Kidney capillary endothelial cell (primary cell): ENCODE measurements around the gene TRAPPC10.

ENCODE experiments used
- DNase-seq: peaks from one replicate; pipeline ENCODE4 v3.0.0-alpha.2; 2018; ENCODE audit warnings: low spot score

The TRAPPC10 gene

GRCh38 chr21:43983390-43983789, 28.7 kb upstream of the TRAPPC10 start:
- no peak for DNase-seq

- no peak for DNase-seq
Observed at GRCh38 chr21:43983860-43984420, 28.2 kb upstream of the TRAPPC10 start.

- DNase-seq = no peak
Observed at GRCh38 chr21:43984905-43985689, 27.0 kb upstream of the TRAPPC10 start.

- no peak for DNase-seq
Observed at GRCh38 chr21:43985690-43986251, 26.3 kb upstream of the TRAPPC10 start.

GRCh38 chr21:43986544-43987451, 25.3 kb upstream of the TRAPPC10 start:
- DNase-seq = no peak

- DNase-seq = no peak
Observed at GRCh38 chr21:43987509-43987908, 24.6 kb upstream of the TRAPPC10 start.

GRCh38 chr21:43988016-43988415, 24.1 kb upstream of the TRAPPC10 start:
- no peak for DNase-seq

GRCh38 chr21:43988506-43989230, 23.4 kb upstream of the TRAPPC10 start:
- DNase-seq = no peak

GRCh38 chr21:43989401-43989800, 22.7 kb upstream of the TRAPPC10 start:
- DNase-seq = no peak

- no peak for DNase-seq
Observed at GRCh38 chr21:43991447-43991991, 20.6 kb upstream of the TRAPPC10 start.

GRCh38 chr21:43992121-43992520, 20.0 kb upstream of the TRAPPC10 start:
- DNase-seq = no peak

- DNase-seq = no peak
Observed at GRCh38 chr21:43993420-43993934, 18.6 kb upstream of the TRAPPC10 start.

- DNase-seq = no peak
Observed at GRCh38 chr21:43994085-43994484, 18.0 kb upstream of the TRAPPC10 start.

GRCh38 chr21:43994646-43995045, 17.5 kb upstream of the TRAPPC10 start:
- no peak for DNase-seq

- DNase-seq = no peak
Observed at GRCh38 chr21:43995521-43996105, 16.5 kb upstream of the TRAPPC10 start.

GRCh38 chr21:43997766-43998742, 14.1 kb upstream of the TRAPPC10 start:
- DNase-seq = no peak

- DNase-seq = no peak
Observed at GRCh38 chr21:44000360-44000759, 11.7 kb upstream of the TRAPPC10 start.

GRCh38 chr21:44002511-44002910, 9.6 kb upstream of the TRAPPC10 start:
- no peak for DNase-seq

GRCh38 chr21:44003307-44003966, 8.7 kb upstream of the TRAPPC10 start:
- DNase-seq = no peak
